Daoy (cell line): ENCODE results near the gene ZFR. TPM values are rescaled to one million over a fixed set of nuclear protein-coding genes. Genes with fewer than 3 reads are reported as not detected.
"Not testable (repeated sequence)": the region's sequence is repeated elsewhere in the genome, so short reads cannot be mapped to it uniquely, and the experiment has no call there.

ENCODE experiments used
- DNase-seq: peaks from one replicate; pipeline ENCODE4 v3.0.0-alpha.2; 2015; ENCODE audit warnings: low read depth
- total RNA-seq: library from RNA; depleted of rRNA; stranded (reverse); fragments of >200 nt; shearing (Covaris generic); gene quantifications from 2 replicates; pipeline ENCODE4 v1.2.3, GENCODE V29; 2014

The ZFR gene
- total RNA-seq, 1 experiment from 2014 or later: 80.6 TPM

GRCh38 chr5:32413466-32414263, 30.9 kb downstream of the ZFR start:
- DNase-seq: no peak

DNA sequence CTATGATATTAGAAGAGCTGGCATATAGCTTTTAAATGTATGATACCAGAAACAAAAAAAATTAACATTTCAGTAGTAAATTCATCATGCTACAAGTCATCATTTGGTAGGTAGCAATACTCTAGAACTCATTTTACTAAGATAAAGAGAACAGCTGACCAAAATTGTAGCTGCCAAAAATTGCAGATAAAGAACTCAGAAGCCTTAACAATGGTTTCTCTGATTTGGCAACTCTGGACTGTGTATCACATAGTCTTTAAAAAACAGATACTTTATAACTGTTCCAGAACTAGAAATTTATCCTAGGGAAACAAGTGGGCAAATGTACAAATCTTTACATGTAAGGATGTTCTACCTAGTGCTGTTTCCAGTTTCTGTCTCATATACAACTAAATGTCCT, 33.9 kb downstream of the ZFR start:
- DNase-seq: no peak

DNA sequence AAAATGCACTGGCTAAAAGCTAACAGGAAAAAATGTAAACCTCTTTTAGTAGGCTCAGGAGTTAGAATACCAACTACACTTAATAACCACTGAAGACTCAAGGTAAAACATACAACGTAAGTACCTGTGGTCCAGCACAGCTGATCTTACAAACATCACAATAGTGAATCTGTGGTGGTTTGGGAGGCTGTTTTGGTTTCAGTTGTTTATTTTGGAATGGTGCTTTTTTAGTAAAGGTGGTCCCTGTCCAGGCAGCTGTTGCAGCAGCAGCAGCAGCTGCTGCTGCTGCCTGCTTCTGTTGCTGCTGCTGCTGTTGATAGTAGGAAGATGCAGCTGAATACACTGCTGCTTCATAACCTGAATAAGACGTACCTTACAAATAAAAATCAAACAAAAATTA, 37.9 kb downstream of the ZFR start:
- DNase-seq: no peak

GRCh38 chr5:32405507-32405906, 39.0 kb downstream of the ZFR start:
- DNase-seq: no peak

- no peak for DNase-seq
Observed at GRCh38 chr5:32403760-32404159, 40.8 kb downstream of the ZFR start.

DNA sequence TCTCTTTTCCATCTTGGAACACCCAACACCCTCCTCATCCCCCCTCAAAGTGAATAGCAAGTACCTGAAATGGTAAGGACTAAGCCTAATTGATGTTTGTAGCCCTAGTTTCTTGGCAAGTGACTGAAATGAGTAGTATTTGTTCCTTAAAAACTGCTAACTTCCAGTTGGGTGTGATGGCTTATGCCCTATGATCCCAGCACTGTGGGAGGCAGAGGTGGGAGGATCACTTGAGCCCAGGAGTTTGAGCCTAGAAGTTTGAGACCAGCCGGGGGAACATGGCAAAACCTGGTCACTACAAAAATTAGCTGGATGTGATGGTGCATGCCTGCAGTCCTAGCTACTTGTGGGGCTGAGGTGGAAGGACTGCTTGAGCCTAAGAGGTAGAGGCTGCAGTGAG, 44.1 kb downstream of the ZFR start:
- DNase-seq: no peak

DNA sequence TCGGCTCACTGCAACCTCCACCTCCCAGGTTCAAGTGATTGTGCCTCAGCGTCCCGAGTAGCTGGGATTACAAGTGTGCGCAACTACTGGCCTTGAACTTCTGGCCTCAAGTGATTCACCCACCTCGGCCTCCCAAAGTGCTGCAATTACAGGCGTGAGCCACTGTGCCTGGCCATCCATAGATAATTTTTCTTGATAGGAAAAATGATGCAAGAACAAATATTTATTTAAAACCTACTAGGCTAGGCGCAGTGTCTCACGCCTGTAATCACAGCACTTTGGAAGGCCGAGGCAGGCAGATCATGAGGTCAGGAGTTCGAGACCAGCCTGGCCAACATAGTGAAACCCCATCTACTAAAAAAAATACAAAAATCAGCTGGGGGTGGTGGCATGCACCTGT, 45.8 kb downstream of the ZFR start:
- DNase-seq: not testable (repeated sequence)

DNA sequence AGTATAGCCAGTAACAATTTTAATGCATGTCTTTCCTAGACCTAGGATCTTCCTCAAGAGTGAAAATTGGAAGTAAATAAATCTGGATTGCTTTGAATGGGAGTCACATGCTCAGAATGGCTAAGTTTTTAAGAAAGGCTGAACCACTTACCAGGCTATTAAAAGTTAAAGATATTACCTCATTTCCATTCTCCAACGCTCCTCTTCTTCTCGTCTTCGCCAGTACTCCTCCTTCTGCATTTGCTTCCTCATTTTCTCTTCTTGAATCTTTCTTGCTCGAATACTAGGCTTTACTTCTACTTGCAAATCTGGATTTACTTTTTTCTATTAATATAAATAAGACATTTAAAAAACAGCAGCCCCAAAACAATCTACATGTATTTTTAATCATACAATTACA, 49.6 kb downstream of the ZFR start:
- DNase-seq: no peak

- no peak for DNase-seq
Observed at GRCh38 chr5:32392039-32392438, 52.5 kb downstream of the ZFR start.

- no peak for DNase-seq
Observed at GRCh38 chr5:32390819-32391591, 53.5 kb downstream of the ZFR start.

- no peak for DNase-seq
Observed at GRCh38 chr5:32388432-32389129, 56.0 kb downstream of the ZFR start.

- no peak for DNase-seq
Observed at GRCh38 chr5:32387841-32388240, 56.7 kb downstream of the ZFR start.

- no peak for DNase-seq
Observed at GRCh38 chr5:32387211-32387610, 57.3 kb downstream of the ZFR start.

DNA sequence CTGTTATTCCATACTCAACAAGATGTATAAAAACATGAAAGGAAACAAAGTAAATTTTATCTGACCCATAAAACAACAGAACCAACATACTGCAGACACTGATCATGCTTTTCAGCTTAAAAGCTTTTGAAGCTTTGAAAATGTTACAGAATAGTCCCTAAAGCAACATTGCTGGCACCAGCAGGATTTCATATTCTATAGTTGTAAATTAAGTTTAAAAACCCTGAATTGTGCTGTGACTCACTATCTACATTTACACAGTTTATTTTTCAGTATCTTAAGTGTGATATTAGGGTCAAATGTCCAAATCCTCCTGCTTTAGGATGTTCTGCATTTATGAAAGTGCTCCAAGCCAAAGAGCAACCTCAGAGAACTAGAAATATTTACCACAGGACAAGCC, 59.9 kb downstream of the ZFR start:
- DNase-seq: no peak

- DNase-seq: no peak
Observed at GRCh38 chr5:32383586-32383985, 61.0 kb downstream of the ZFR start.

DNA sequence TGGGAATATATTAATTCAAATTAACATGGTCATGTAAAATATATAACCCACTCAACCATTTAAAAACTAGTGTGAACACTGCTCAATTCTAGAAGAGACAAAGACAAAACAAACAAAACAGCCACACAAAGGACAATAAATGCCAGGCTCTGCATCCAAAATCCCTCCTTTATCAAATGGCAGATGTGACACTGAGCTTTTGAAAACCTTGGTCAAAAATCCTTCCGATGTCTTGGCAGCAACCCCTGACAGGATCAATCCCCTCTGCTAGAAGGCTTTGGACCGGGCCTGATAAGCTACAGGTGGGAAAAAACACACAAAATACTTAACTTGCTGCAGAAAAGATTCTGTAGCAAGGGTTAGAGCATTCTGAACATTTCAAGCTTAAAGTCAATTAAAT, 61.5 kb downstream of the ZFR start:
- DNase-seq: no peak

DNA sequence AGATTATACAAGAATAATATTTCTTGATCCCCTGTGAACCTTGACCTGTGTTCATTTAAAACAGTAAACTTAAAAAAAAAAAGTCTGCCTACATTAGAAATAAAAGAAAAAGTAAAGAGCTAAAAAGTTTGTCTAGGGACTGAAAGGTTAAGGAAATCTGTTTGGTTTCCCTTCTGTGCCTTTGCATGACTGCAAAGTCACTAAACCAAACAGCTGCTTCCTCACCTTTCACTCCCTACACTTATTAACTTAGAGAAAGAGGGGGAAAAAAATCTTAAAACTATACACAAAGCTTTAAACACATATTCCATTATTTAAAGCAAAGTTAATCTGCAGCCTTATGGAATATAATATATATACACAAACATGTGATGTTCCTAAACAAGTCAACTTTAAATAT, 65.1 kb downstream of the ZFR start:
- no peak for DNase-seq

DNA sequence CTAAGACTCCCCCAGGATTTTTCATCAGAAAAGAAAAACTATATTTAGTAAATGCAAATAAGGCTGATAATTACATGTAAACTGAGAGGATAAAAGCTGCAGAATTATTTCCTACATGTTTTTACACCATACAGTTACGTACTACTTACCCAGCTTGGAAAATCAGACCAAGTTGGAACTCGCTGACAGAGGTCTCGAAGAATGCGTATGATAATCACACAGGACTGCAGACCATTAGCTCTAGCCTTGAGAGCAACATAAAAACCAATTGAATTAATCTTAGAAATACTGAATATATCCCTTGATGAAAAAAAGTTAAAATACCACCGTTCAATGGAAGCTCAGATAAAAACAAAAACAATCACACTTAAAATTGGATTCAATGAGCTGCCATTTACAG, 65.6 kb downstream of the ZFR start:
- no peak for DNase-seq

DNA sequence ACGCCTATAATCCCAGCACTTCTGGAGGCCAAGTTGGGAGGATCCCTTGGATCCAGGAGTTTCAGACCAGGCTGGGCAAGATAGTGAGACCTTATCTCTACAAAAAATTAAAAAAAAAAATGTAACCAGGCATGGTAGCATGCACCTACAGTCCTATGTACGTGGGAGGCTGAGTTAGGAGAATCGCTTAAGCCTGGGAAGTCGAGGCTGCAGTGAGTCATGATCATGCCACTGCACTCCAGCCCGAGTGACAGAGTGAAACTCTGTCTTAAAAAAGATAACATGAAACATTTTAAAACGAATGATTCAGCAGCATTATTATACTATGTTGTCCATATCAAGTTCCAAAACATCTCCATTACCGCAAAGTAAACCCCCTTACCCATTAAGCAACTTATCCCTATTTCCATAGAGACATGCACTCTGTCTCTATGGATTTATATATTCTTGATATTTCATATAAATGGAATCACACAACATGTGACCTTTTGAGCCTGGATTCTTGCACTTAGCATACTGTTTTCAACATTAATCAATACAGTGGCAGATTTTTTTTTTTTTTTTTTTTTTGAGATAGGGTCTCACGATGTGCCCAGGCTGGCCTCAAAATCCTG, 74.9 kb downstream of the ZFR start:
- DNase-seq: no peak

- no peak for DNase-seq
Observed at GRCh38 chr5:32369032-32369431, 75.5 kb downstream of the ZFR start.

DNA sequence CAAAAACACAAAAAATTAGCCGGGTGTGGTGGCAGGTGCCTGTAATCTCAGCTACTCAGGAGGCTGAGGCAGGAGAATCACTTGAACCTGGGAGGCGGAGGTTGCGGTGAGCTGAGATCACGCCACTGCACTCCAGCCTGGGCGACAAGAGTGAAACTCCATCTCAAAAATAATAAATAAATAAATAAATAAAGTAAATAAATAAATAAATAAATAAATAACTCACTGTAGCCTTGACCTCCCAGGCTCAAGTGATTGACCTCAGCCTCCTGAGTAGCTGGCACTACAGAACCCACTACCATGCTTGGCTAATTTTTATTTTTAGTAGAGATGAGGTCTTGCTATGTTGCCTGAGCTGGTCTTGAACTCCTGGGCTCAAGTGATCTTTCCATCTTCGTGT, 77.3 kb downstream of the ZFR start:
- not testable (repeated sequence) for DNase-seq

DNA sequence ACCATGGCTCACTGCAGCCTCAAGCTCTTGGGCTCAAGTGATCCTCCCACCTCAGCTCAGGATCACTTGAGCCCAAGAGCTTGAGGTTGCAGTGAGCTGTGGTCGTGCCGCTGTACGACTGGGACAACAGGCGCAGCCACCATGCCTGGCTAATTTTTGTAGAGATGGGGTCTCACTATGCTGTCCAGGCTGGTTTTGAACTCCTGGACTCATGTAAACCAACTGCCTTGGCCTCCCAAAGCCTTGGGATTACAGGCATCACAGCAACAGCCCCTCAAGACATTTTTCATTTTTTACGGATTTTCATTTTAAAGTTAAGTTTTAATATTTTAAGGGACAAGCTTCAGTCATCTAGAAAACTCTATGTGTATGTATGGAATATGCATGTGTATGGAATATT, 78.9 kb downstream of the ZFR start:
- DNase-seq: no peak
